Transverse colon (tissue), 4 donors: ENCODE results near the gene ADRA2A. TPM values are rescaled to one million over a fixed set of nuclear protein-coding genes. Genes with fewer than 3 reads are reported as not detected.
A peak's percentile ranks its signal among the peaks of the same experiment; 100 is the strongest.

Source experiments
- DNase-seq: peaks from one replicate; pipeline ENCODE4 v3.0.0-alpha.2; 2019
- H3K27ac ChIP-seq, 4 donors: fragments of 200-600 bp; sonication (generic); 2 replicates each; pipeline ENCODE4 v1.5.1; 2016 to 2018; ENCODE audit warnings: inconsistent platforms in 4 of 4
- H3K27me3 ChIP-seq: fragments of 200-600 bp; sonication (generic); 2 replicates; pipeline ENCODE4 v1.5.1; 2017; ENCODE audit warnings: inconsistent platforms
- H3K36me3 ChIP-seq, 4 donors: fragments of 200-600 bp; sonication (generic); 2 replicates each; pipeline ENCODE4 v1.5.1; 2017 to 2019; ENCODE audit warnings: inconsistent platforms in 4 of 4
- H3K4me1 ChIP-seq, 4 donors: fragments of 200-600 bp; sonication (generic); 2 replicates each; pipeline ENCODE4 v1.5.1; 2017 to 2020; ENCODE audit warnings: inconsistent platforms in 4 of 4
- H3K4me3 ChIP-seq, 4 donors: fragments of 200-600 bp; sonication (generic); 1 replicate in 1 of 4; 2 replicates in 3 of 4; pipeline versions ENCODE4 v1.5.1 to v1.6.1; 2017 to 2019; ENCODE audit warnings: inconsistent platforms in 4 of 4
- H3K9me3 ChIP-seq, 2 donors: fragments of 200-600 bp; sonication (generic); 2 replicates each; pipeline ENCODE4 v1.5.1; 2017 to 2019; ENCODE audit warnings: inconsistent platforms in 2 of 2
- CTCF ChIP-seq, 5 experiments: fragments of 200-600 bp in 3 of 5; fragments of 450-650 bp in 2 of 5; sonication (generic) in 3 of 5; IDR thresholded peaks; 1 replicate in 2 of 5; 2 replicates in 3 of 5; pipeline ENCODE4 v1.5.1; 2016 to 2017; ENCODE audit warnings: antibody characterized with exemption in 5 of 5, inconsistent platforms in 3 of 5, mild to moderate bottlenecking in 2 of 5, moderate library complexity in 1 of 5
- EP300 ChIP-seq: sonication (generic); formaldehyde crosslinking; IDR thresholded peaks from one replicate; pipeline ENCODE4 v1.6.1; 2017; ENCODE audit warnings: antibody characterized with exemption, low read depth
- POLR2A ChIP-seq: fragments of 450-650 bp; IDR thresholded peaks from one replicate; pipeline ENCODE4 v1.6.1; 2016; ENCODE audit warnings: antibody characterized with exemption, mild to moderate bottlenecking, moderate library complexity
- POLR2AphosphoS5 ChIP-seq, 3 donors: sonication (generic); formaldehyde crosslinking; IDR thresholded peaks; one replicate each; pipeline ENCODE4 v1.6.1; 2016; ENCODE audit warnings: antibody characterized with exemption in 3 of 3
- WGBS, 2 donors: methylation state at CpG; one replicate each; pipeline ENCODE4 v1.1.5; 2018; ENCODE audit warnings: low coverage in 1 of 2; 5-methylcytosine and 5-hydroxymethylcytosine counted together
- in situ Hi-C, 4 donors: fragments of 200-750 bp; cut with MboI; loops; one replicate each; pipeline versions ENCODE4 v1.15.0 to v1.15.1; 2017; ENCODE audit warnings: low sequenced_read_pairs in 3 of 4, low pct_ligation_motif_present in 1 of 4, low pct_unique_long_range_greater_than_20kb in 1 of 4
- intact Hi-C: fragments of 100-400 bp; cut with DNase I; formaldehyde crosslinking; loops from one replicate; pipeline ENCODE4 v1.15.1; 2023; ENCODE audit warnings: low total_unique reads
- total RNA-seq, 4 donors: library from RNA; depleted of rRNA; stranded (reverse); fragments of >200 nt; gene quantifications; one replicate each; pipeline ENCODE4 v1.1.0, GENCODE V29; 2016

The ADRA2A gene
- total RNA-seq, 4 donors from 2014 or later: 11.9 to 53.5 (median 17.7) TPM

GRCh38 chr10:111103196-111103840, 26.5 kb downstream of the ADRA2A start:
- 40 to 46% methylated on average over 3 to 7 of the region's 7 CpGs for WGBS, 2 donors
- in situ Hi-C loops: no loop called here
- Histone ChIP-seq H3K9me3 (no peaks in the 10 kb centered on the region), H3K27me3 (no peaks in the 10 kb centered on the region), H3K4me3 (no peak overlapping the region), H3K36me3 (no peaks in the 10 kb centered on the region), H3K4me1 (peaks cover 0 to 51% (median 18%) of the 10 kb centered on the region in 4 donors), H3K27ac (peak overlapping the region; percentile 46 to 66 (median 58))
- peak; percentile 37 for DNase-seq
- TF ChIP-seq POLR2AphosphoS5 (IDR thresholded peaks at IDR 0.05) (no peak), CTCF (IDR thresholded peaks at IDR 0.05) (peak in 2 of 5 experiments; percentile 12 to 37), POLR2A (no peak), EP300 (no peak)
- intact Hi-C loops: no loop called here

GRCh38 chr10:111104811-111105210, 28.0 kb downstream of the ADRA2A start:
- no peaks in the 10 kb centered on the region for H3K9me3 ChIP-seq
- intact Hi-C loops: no loop called here

GRCh38 chr10:111106081-111106480, 29.3 kb downstream of the ADRA2A start:
- Histone ChIP-seq H3K4me1 (peaks cover 6 to 37% (median 9%) of the 10 kb centered on the region in 4 donors), H3K4me3 (no peak overlapping the region), H3K36me3 (no peaks in the 10 kb centered on the region), H3K27me3 (no peaks in the 10 kb centered on the region), H3K9me3 (no peaks in the 10 kb centered on the region), H3K27ac (no peak overlapping the region)
- intact Hi-C loops: no loop called here
- DNase-seq: no peak
- TF ChIP-seq EP300: no peak
- WGBS, 2 donors: 90 to 100% methylated on average over 2 to 8 of the region's 8 CpGs
- in situ Hi-C loops: no loop called here

More at GRCh38 chr10:111104811-111105210, 28.0 kb downstream of the ADRA2A start:
- no peaks in the 10 kb centered on the region for H3K27me3 ChIP-seq
- H3K36me3 ChIP-seq: no peaks in the 10 kb centered on the region
- 92 to 100% methylated on average over 5 to 20 of the region's 20 CpGs for WGBS, 2 donors
- no peak overlapping the region for H3K4me3 ChIP-seq
- no peak for TF ChIP-seq POLR2A
- TF ChIP-seq EP300: no peak
- no peak for TF ChIP-seq POLR2AphosphoS5 (IDR thresholded peaks at IDR 0.05)
- no peak for TF ChIP-seq CTCF (IDR thresholded peaks at IDR 0.05)
- in situ Hi-C loops: no loop called here
- peaks cover 5 to 49% (median 11%) of the 10 kb centered on the region in 4 donors for H3K4me1 ChIP-seq
- H3K27ac ChIP-seq: no peak overlapping the region
- DNase-seq: no peak

GRCh38 chr10:111107023-111107422, 30.2 kb downstream of the ADRA2A start:
- no peak for DNase-seq
- Histone ChIP-seq H3K36me3 (no peaks in the 10 kb centered on the region), H3K9me3 (no peaks in the 10 kb centered on the region), H3K27me3 (no peaks in the 10 kb centered on the region), H3K27ac (no peak overlapping the region), H3K4me1 (peaks cover 6 to 36% (median 9%) of the 10 kb centered on the region in 4 donors), H3K4me3 (no peak overlapping the region)
- in situ Hi-C loops: no loop called here
- intact Hi-C loops: no loop called here
- no peak for TF ChIP-seq EP300
- TF ChIP-seq POLR2A: no peak
- no peak for TF ChIP-seq CTCF (IDR thresholded peaks at IDR 0.05)
- no peak for TF ChIP-seq POLR2AphosphoS5 (IDR thresholded peaks at IDR 0.05)
- WGBS, 2 donors: 76% methylated on average over 4 of the region's 4 CpGs; no CpG with 5 or more reads in 1 of the 2 donors
